ENCODE data around the gene ZNF710.
"Not testable (repeated sequence)": the region's sequence is repeated elsewhere in the genome, so short reads cannot be mapped to it uniquely, and the experiment has no call there.

The ZNF710 gene

GRCh38 chr15:90001062-90001682, at the start of gene ZNF710:
Gene ZNF710 (plus strand): TSS chr15:90001324. CDS start chr15:90067138, 65,814 bp downstream.
- no peaks in the 10 kb centered on the region for H3K36me3 ChIP-seq (ENCODE audit: control insufficient read depth, insufficient read depth, low read length)
- no peak within 1 kb of the TSS for H3K27ac ChIP-seq (ENCODE audit: low read length)
- no peak for DNase-seq (ENCODE audit: low read depth, low spot score)
- H3K27me3 ChIP-seq (ENCODE audit: control insufficient read depth, insufficient read depth, low read length), result no peaks in the 10 kb centered on the region; the same call in 1 of the 2 replicates
- H3K9me3 ChIP-seq (ENCODE audit: control insufficient read depth, insufficient read depth, low read length), result no peaks in the 10 kb centered on the region
- H3K4me3 ChIP-seq (ENCODE audit: low read length), result peak within 1 kb of the TSS; percentile 71; the same call in 1 of the 2 replicates
- peaks cover 12% of the 10 kb centered on the region for H3K4me1 ChIP-seq (ENCODE audit: control insufficient read depth, insufficient read depth, low read length)
- no CpG with 5 or more reads among the region's 42 CpGs for WGBS (ENCODE audit: insufficient coverage, insufficient read length)

GRCh38 chr15:89954541-89954940, 46.6 kb upstream of the ZNF710 start:
- Histone ChIP-seq H3K4me1 (ENCODE audit: control insufficient read depth, insufficient read depth, low read length) (no peaks in the 10 kb centered on the region), H3K27ac (ENCODE audit: low read length) (no peak overlapping the region), H3K36me3 (ENCODE audit: control insufficient read depth, insufficient read depth, low read length) (no peaks in the 10 kb centered on the region), H3K4me3 (ENCODE audit: low read length) (no peak overlapping the region), H3K27me3 (ENCODE audit: control insufficient read depth, insufficient read depth, low read length) (no peaks in the 10 kb centered on the region), H3K9me3 (ENCODE audit: control insufficient read depth, insufficient read depth, low read length) (no peaks in the 10 kb centered on the region)
- WGBS (ENCODE audit: insufficient coverage, insufficient read length), result no CpG with 5 or more reads among the region's 3 CpGs
- DNase-seq (ENCODE audit: low read depth, low spot score), result no peak

GRCh38 chr15:89955449-89955998, 45.6 kb upstream of the ZNF710 start:
- not testable (repeated sequence) for H3K4me3 ChIP-seq (ENCODE audit: low read length); DNase-seq (ENCODE audit: low read depth, low spot score); H3K4me1 ChIP-seq (ENCODE audit: control insufficient read depth, insufficient read depth, low read length); H3K36me3 ChIP-seq (ENCODE audit: control insufficient read depth, insufficient read depth, low read length); H3K9me3 ChIP-seq (ENCODE audit: control insufficient read depth, insufficient read depth, low read length); H3K27ac ChIP-seq (ENCODE audit: low read length); H3K27me3 ChIP-seq (ENCODE audit: control insufficient read depth, insufficient read depth, low read length)
- WGBS (ENCODE audit: insufficient coverage, insufficient read length), result no CpG with 5 or more reads among the region's 13 CpGs

- no CpG with 5 or more reads among the region's 18 CpGs for WGBS (ENCODE audit: insufficient coverage, insufficient read length)
- no peaks in the 10 kb centered on the region for H3K27me3 ChIP-seq (ENCODE audit: control insufficient read depth, insufficient read depth, low read length)
- no peaks in the 10 kb centered on the region for H3K4me1 ChIP-seq (ENCODE audit: control insufficient read depth, insufficient read depth, low read length)
- H3K36me3 ChIP-seq (ENCODE audit: control insufficient read depth, insufficient read depth, low read length), result no peaks in the 10 kb centered on the region
- no peak overlapping the region for H3K4me3 ChIP-seq (ENCODE audit: low read length)
- no peak for DNase-seq (ENCODE audit: low read depth, low spot score)
- H3K27ac ChIP-seq (ENCODE audit: low read length), result no peak overlapping the region
- no peaks in the 10 kb centered on the region for H3K9me3 ChIP-seq (ENCODE audit: control insufficient read depth, insufficient read depth, low read length)
Measured at GRCh38 chr15:89958107-89958805, 42.9 kb upstream of the ZNF710 start.

GRCh38 chr15:89963301-89964231, 37.6 kb upstream of the ZNF710 start:
- Histone ChIP-seq H3K27me3 (ENCODE audit: control insufficient read depth, insufficient read depth, low read length) (no peaks in the 10 kb centered on the region), H3K9me3 (ENCODE audit: control insufficient read depth, insufficient read depth, low read length) (no peaks in the 10 kb centered on the region), H3K36me3 (ENCODE audit: control insufficient read depth, insufficient read depth, low read length) (no peaks in the 10 kb centered on the region), H3K27ac (ENCODE audit: low read length) (no peak overlapping the region), H3K4me1 (ENCODE audit: control insufficient read depth, insufficient read depth, low read length) (no peaks in the 10 kb centered on the region), H3K4me3 (ENCODE audit: low read length) (no peak overlapping the region)
- DNase-seq (ENCODE audit: low read depth, low spot score), result no peak
- no CpG with 5 or more reads among the region's 11 CpGs for WGBS (ENCODE audit: insufficient coverage, insufficient read length)

GRCh38 chr15:89964232-89964954, 36.7 kb upstream of the ZNF710 start:
- WGBS (ENCODE audit: insufficient coverage, insufficient read length), result no CpG with 5 or more reads among the region's 3 CpGs
- H3K36me3 ChIP-seq (ENCODE audit: control insufficient read depth, insufficient read depth, low read length), result no peaks in the 10 kb centered on the region

GRCh38 chr15:89967881-89968280, 33.2 kb upstream of the ZNF710 start:
- H3K4me1 ChIP-seq (ENCODE audit: control insufficient read depth, insufficient read depth, low read length), result no peaks in the 10 kb centered on the region; the same call in 1 of the 2 replicates
- no peak for DNase-seq (ENCODE audit: low read depth, low spot score)
- no peaks in the 10 kb centered on the region for H3K27me3 ChIP-seq (ENCODE audit: control insufficient read depth, insufficient read depth, low read length)
- no peaks in the 10 kb centered on the region for H3K36me3 ChIP-seq (ENCODE audit: control insufficient read depth, insufficient read depth, low read length)
- H3K27ac ChIP-seq (ENCODE audit: low read length), result no peak overlapping the region
- no peaks in the 10 kb centered on the region for H3K9me3 ChIP-seq (ENCODE audit: control insufficient read depth, insufficient read depth, low read length)
- no peak overlapping the region for H3K4me3 ChIP-seq (ENCODE audit: low read length)
- 100% methylated on average over 1 of the region's 4 CpGs for WGBS (ENCODE audit: insufficient coverage, insufficient read length)

More at GRCh38 chr15:89964232-89964954, 36.7 kb upstream of the ZNF710 start:
- no peak overlapping the region for H3K4me3 ChIP-seq (ENCODE audit: low read length)
- no peaks in the 10 kb centered on the region for H3K4me1 ChIP-seq (ENCODE audit: control insufficient read depth, insufficient read depth, low read length)
- H3K9me3 ChIP-seq (ENCODE audit: control insufficient read depth, insufficient read depth, low read length), result no peaks in the 10 kb centered on the region
- H3K27ac ChIP-seq (ENCODE audit: low read length), result no peak overlapping the region
- no peaks in the 10 kb centered on the region for H3K27me3 ChIP-seq (ENCODE audit: control insufficient read depth, insufficient read depth, low read length)
- DNase-seq (ENCODE audit: low read depth, low spot score), result no peak

- no CpG with 5 or more reads among the region's 4 CpGs for WGBS (ENCODE audit: insufficient coverage, insufficient read length)
- H3K36me3 ChIP-seq (ENCODE audit: control insufficient read depth, insufficient read depth, low read length), result no peaks in the 10 kb centered on the region
- peak; percentile 50 for DNase-seq (ENCODE audit: low read depth, low spot score)
- H3K9me3 ChIP-seq (ENCODE audit: control insufficient read depth, insufficient read depth, low read length), result no peaks in the 10 kb centered on the region
- H3K4me1 ChIP-seq (ENCODE audit: control insufficient read depth, insufficient read depth, low read length), result no peaks in the 10 kb centered on the region; the same call in 1 of the 2 replicates
- no peak overlapping the region for H3K27ac ChIP-seq (ENCODE audit: low read length)
- H3K27me3 ChIP-seq (ENCODE audit: control insufficient read depth, insufficient read depth, low read length), result no peaks in the 10 kb centered on the region
- H3K4me3 ChIP-seq (ENCODE audit: low read length), result no peak overlapping the region
Measured at GRCh38 chr15:89971592-89971997, 29.5 kb upstream of the ZNF710 start.

- no CpG with 5 or more reads among the region's 5 CpGs for WGBS (ENCODE audit: insufficient coverage, insufficient read length)
- Histone ChIP-seq H3K4me1 (ENCODE audit: control insufficient read depth, insufficient read depth, low read length) (no peaks in the 10 kb centered on the region; the same call in 1 of the 2 replicates), H3K36me3 (ENCODE audit: control insufficient read depth, insufficient read depth, low read length) (no peaks in the 10 kb centered on the region), H3K4me3 (ENCODE audit: low read length) (no peak overlapping the region), H3K9me3 (ENCODE audit: control insufficient read depth, insufficient read depth, low read length) (no peaks in the 10 kb centered on the region), H3K27ac (ENCODE audit: low read length) (no peak overlapping the region), H3K27me3 (ENCODE audit: control insufficient read depth, insufficient read depth, low read length) (no peaks in the 10 kb centered on the region)
- DNase-seq (ENCODE audit: low read depth, low spot score), result no peak
Measured at GRCh38 chr15:89972085-89972484, 29.0 kb upstream of the ZNF710 start.
